ENCODE measurements around the gene FBXO10. TPM values are rescaled to one million over a fixed set of nuclear protein-coding genes. Genes with fewer than 3 reads are reported as not detected.

FBXO10 gene
- total RNA-seq, 1 donor from 2014 or later = 13.2 TPM

DNA sequence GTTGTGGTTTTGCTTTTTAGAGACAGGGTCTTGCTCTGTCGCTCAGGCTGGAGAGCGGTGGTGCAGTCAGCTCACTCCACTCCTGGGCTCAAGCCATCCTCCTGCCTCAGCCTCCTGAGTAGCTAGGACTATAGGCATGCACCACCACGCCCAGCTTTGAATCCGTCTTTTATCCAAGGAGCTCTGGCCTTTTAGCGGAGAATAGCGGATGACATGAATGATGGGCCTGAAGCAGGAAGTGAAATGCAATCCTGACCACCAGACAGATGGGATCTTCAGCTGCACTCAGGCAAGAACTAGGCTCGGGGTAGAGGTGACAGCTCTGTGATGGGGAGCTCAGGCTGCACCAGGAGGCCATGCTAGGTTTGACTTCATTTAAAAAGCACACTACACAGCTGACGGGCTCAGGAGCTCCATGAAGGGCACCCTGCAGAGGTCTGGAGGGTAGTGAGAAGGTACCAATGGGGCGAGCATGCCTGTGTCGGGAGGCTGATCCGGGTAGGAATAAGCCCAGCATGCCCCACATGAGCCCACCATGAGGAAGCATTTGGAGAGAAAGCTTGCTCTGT lies 68.5 kb downstream of the FBXO10 start:
- Histone ChIP-seq H3K36me3 (ENCODE audit: control insufficient read depth, insufficient read depth, low read length) (no peaks in the 10 kb centered on the region), H3K4me3 (ENCODE audit: low read depth, low read length) (no peak overlapping the region), H3K27me3 (ENCODE audit: control insufficient read depth, insufficient read depth, low read length) (no peaks in the 10 kb centered on the region)
- TF ChIP-seq, protein P1, sequence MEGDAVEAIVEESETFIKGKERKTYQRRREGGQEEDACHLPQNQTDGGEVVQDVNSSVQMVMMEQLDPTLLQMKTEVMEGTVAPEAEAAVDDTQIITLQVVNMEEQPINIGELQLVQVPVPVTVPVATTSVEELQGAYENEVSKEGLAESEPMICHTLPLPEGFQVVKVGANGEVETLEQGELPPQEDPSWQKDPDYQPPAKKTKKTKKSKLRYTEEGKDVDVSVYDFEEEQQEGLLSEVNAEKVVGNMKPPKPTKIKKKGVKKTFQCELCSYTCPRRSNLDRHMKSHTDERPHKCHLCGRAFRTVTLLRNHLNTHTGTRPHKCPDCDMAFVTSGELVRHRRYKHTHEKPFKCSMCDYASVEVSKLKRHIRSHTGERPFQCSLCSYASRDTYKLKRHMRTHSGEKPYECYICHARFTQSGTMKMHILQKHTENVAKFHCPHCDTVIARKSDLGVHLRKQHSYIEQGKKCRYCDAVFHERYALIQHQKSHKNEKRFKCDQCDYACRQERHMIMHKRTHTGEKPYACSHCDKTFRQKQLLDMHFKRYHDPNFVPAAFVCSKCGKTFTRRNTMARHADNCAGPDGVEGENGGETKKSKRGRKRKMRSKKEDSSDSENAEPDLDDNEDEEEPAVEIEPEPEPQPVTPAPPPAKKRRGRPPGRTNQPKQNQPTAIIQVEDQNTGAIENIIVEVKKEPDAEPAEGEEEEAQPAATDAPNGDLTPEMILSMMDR (IDR thresholded peaks at IDR 0.05; ENCODE audit: insufficient read depth, low read length, poor library complexity, severe bottlenecking) = no peak
- no peak for DNase-seq (ENCODE audit: low read depth)

GRCh38 chr9:37504605-37505004 lies 71.6 kb downstream of the FBXO10 start:
- H3K36me3 ChIP-seq (ENCODE audit: control insufficient read depth, insufficient read depth, low read length) = peaks cover 2% of the 10 kb centered on the region
- TF ChIP-seq, protein P1 (IDR thresholded peaks at IDR 0.05; ENCODE audit: insufficient read depth, low read length, poor library complexity, severe bottlenecking) = no peak

DNA sequence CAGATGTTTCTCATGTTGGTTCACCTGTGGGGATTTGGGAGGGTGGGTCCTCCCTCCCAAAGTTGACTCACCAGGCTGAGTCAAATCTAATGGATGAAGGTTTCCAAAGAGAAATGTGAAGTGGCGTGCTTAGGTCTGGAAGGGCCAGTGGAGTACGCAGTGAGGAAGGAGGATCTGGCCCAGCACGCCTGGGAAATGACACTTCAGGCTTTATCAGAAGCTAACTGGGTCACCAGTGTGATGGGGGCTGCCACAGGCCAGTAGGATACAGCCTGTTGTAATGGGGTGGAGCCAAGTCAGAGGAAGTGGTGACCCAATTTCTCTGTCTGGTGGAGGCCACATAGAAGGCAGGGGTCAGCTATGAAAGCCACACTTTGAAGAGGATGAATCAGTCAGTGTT lies 72.4 kb downstream of the FBXO10 start:
- no peaks in the 10 kb centered on the region for H3K27me3 ChIP-seq (ENCODE audit: control insufficient read depth, insufficient read depth, low read length)
- DNase-seq (ENCODE audit: low read depth) = no peak
- H3K36me3 ChIP-seq (ENCODE audit: control insufficient read depth, insufficient read depth, low read length) = peaks cover 2% of the 10 kb centered on the region
- no peak overlapping the region for H3K4me3 ChIP-seq (ENCODE audit: low read depth, low read length)
- TF ChIP-seq, protein P1 (IDR thresholded peaks at IDR 0.05; ENCODE audit: insufficient read depth, low read length, poor library complexity, severe bottlenecking) = no peak

More at GRCh38 chr9:37504605-37505004, 71.6 kb downstream of the FBXO10 start:
- DNase-seq (ENCODE audit: low read depth) = no peak
- no peak overlapping the region for H3K4me3 ChIP-seq (ENCODE audit: low read depth, low read length)
- no peaks in the 10 kb centered on the region for H3K27me3 ChIP-seq (ENCODE audit: control insufficient read depth, insufficient read depth, low read length)

GRCh38 chr9:37501957-37502596 lies 74.1 kb downstream of the FBXO10 start:
- Histone ChIP-seq H3K36me3 (ENCODE audit: control insufficient read depth, insufficient read depth, low read length) (peaks cover 2% of the 10 kb centered on the region), H3K27me3 (ENCODE audit: control insufficient read depth, insufficient read depth, low read length) (no peaks in the 10 kb centered on the region), H3K4me3 (ENCODE audit: low read depth, low read length) (no peak overlapping the region)
- TF ChIP-seq, protein P1 (IDR thresholded peaks at IDR 0.05; ENCODE audit: insufficient read depth, low read length, poor library complexity, severe bottlenecking) = no peak
- no peak for DNase-seq (ENCODE audit: low read depth)

GRCh38 chr9:37499297-37499696 lies 76.9 kb downstream of the FBXO10 start:
- peaks cover 2% of the 10 kb centered on the region for H3K36me3 ChIP-seq (ENCODE audit: control insufficient read depth, insufficient read depth, low read length)
- H3K27me3 ChIP-seq (ENCODE audit: control insufficient read depth, insufficient read depth, low read length) = no peaks in the 10 kb centered on the region
- TF ChIP-seq, protein P1 (IDR thresholded peaks at IDR 0.05; ENCODE audit: insufficient read depth, low read length, poor library complexity, severe bottlenecking) = no peak
- no peak overlapping the region for H3K4me3 ChIP-seq (ENCODE audit: low read depth, low read length)
- DNase-seq (ENCODE audit: low read depth) = no peak

GRCh38 chr9:37498457-37498856 lies 77.7 kb downstream of the FBXO10 start:
- Histone ChIP-seq H3K27me3 (ENCODE audit: control insufficient read depth, insufficient read depth, low read length) (no peaks in the 10 kb centered on the region), H3K4me3 (ENCODE audit: low read depth, low read length) (no peak overlapping the region), H3K36me3 (ENCODE audit: control insufficient read depth, insufficient read depth, low read length) (peaks cover 2% of the 10 kb centered on the region)
- no peak for DNase-seq (ENCODE audit: low read depth)
- TF ChIP-seq, protein P1 (IDR thresholded peaks at IDR 0.05; ENCODE audit: insufficient read depth, low read length, poor library complexity, severe bottlenecking) = no peak
